ENCODE results near the gene RPS6KA2. TPM values are rescaled to one million over a fixed set of nuclear protein-coding genes. Genes with fewer than 3 reads are reported as not detected.

The RPS6KA2 gene
- total RNA-seq, 2 donors from 2014 or later: 78.6 to 131 TPM

DNA sequence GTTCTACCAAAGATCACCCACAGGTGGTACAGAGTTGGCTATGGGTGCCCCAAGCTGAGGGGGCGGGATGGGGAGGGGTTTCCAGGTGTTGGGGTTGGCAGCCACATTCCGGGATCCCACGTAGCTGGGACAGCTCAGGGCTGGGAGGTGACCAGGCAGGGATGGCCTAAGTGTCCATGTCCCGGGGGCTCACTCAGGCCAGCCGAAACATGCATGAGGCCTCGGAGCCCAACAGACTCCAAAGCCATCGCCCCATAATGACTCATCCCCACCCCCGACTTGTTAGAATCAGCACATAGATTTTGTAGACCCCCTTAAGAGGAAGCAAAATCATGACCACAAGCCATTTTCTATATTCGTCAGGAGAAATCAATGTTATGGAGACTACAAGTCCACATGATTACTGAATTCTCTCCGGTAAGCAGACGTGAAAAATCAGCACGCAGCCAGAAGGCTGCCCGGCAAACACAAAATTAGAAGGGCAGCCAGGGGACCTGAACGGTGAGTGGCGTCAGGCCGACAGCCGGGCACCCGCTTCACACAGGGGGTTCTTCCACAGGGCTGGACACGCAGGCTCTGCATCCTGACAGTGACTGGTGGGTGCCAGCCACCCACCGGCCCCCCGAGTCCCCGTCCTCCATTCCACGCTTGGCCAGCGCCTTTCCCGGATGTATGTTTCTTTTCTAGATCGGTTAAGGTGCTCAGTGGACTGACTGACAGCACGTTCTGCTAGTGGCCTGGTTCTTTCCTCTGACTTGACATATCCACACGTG is 121.7 kb downstream of the RPS6KA2 start:
- Histone ChIP-seq H3K27ac (no peak overlapping the region), H3K27me3 (no peaks in the 10 kb centered on the region), H3K4me3 (no peak overlapping the region), H3K4me1 (no peaks in the 10 kb centered on the region), H3K9me3 (no peaks in the 10 kb centered on the region), H3K36me3 (peaks cover 45% of the 10 kb centered on the region)
- no peak for DNase-seq (ENCODE audit: low spot score)
- TF ChIP-seq, protein P1, sequence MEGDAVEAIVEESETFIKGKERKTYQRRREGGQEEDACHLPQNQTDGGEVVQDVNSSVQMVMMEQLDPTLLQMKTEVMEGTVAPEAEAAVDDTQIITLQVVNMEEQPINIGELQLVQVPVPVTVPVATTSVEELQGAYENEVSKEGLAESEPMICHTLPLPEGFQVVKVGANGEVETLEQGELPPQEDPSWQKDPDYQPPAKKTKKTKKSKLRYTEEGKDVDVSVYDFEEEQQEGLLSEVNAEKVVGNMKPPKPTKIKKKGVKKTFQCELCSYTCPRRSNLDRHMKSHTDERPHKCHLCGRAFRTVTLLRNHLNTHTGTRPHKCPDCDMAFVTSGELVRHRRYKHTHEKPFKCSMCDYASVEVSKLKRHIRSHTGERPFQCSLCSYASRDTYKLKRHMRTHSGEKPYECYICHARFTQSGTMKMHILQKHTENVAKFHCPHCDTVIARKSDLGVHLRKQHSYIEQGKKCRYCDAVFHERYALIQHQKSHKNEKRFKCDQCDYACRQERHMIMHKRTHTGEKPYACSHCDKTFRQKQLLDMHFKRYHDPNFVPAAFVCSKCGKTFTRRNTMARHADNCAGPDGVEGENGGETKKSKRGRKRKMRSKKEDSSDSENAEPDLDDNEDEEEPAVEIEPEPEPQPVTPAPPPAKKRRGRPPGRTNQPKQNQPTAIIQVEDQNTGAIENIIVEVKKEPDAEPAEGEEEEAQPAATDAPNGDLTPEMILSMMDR (IDR thresholded peaks at IDR 0.05): no peak

DNA sequence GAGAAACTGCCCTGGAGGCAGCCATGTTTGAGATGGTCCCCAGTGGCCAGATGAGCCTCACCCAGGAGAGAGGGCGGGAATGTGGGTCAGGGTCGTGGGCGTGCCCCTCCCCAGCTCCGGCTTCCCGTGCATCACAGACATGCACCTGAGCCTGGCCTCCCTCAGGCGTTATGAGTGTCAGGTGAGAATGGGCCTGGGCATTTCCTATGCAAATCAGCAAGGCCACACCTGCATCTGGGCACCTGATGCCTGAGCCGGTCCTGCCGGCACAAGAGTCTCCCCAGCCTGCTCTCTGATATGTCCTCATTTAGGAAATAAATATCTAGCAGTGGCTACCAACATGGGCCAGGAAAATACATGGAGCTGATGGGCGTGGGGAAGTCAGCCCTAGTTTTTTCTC is 123.0 kb downstream of the RPS6KA2 start:
- no peak for DNase-seq (ENCODE audit: low spot score)
- Histone ChIP-seq H3K36me3 (peaks cover 35% of the 10 kb centered on the region), H3K9me3 (no peaks in the 10 kb centered on the region), H3K27me3 (no peaks in the 10 kb centered on the region), H3K4me3 (no peak overlapping the region), H3K27ac (no peak overlapping the region), H3K4me1 (no peaks in the 10 kb centered on the region)
- TF ChIP-seq, protein P1 (IDR thresholded peaks at IDR 0.05): no peak

DNA sequence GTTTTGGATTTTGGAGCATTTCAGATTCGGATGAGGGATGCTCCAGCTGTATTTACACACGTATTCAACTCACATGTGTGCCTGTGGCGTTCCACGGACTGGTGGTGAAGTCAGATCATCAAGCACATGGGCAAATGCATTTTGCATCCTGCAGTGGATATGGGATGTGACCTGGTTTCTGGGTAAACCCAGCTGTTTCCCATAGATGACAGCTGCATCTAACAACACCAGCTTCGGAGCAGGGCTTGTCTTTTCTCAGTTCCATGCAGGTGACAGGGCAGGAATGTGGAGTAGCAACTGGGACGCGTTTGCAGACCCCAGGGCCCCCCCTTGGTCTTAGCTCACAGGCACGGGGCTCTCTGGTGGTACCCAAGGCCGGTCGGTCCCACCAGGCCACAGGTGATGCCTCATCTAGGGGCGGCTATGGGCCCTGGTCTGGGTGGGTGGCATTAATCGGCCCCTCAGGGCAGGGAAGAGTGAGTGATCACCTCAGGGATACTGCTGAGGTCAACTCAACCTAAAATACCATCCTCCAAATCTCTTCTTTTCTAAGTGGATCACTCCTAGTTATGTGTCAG is 123.8 kb downstream of the RPS6KA2 start:
- H3K27ac ChIP-seq: no peak overlapping the region
- no peak for DNase-seq (ENCODE audit: low spot score)
- peaks cover 26% of the 10 kb centered on the region for H3K36me3 ChIP-seq
- H3K9me3 ChIP-seq: no peaks in the 10 kb centered on the region
- no peak overlapping the region for H3K4me3 ChIP-seq
- no peaks in the 10 kb centered on the region for H3K27me3 ChIP-seq
- H3K4me1 ChIP-seq: no peaks in the 10 kb centered on the region
- TF ChIP-seq, protein P1 (IDR thresholded peaks at IDR 0.05): no peak

DNA sequence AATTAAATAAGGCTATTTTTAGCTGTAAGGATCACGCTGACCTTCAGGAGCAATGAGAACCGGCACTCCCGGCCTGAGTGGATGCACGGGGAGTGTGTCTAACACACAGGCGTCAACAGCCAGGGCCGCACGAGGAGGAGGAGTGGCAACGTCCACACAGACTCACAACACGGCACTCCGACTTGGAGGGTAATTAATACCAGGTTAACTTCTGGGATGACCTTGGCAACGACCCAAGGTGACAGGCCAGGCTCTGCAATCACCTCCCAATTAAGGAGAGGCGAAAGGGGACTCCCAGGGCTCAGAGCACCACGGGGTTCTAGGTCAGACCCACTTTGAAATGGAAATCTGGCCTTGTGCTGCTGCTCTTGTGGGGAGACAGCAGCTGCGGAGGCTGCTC is 124.6 kb downstream of the RPS6KA2 start:
- Histone ChIP-seq H3K9me3 (no peaks in the 10 kb centered on the region), H3K36me3 (peaks cover 23% of the 10 kb centered on the region), H3K4me3 (no peak overlapping the region), H3K27me3 (no peaks in the 10 kb centered on the region), H3K4me1 (no peaks in the 10 kb centered on the region), H3K27ac (no peak overlapping the region)
- TF ChIP-seq, protein P1 (IDR thresholded peaks at IDR 0.05): no peak
- no peak for DNase-seq (ENCODE audit: low spot score)

DNA sequence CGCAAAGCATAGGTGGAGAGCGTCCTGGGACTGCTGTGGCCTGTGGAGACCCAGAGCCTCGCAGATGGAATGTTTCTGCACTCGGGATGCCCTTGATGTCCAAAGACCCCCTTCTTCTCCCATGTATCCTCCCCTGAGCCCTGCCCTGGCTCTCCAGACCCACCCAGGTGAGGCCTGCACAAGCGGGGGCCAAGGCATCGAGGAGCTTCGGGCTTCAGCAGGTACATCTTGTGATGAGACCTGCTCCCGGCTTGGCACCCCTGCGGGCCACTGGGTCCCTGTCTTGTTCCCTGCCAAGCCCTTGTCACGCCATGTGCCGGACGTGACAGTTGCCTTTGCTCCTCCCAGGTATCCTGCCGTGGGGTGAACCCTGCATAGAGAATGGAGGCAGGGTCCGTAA is 125.8 kb downstream of the RPS6KA2 start:
- Histone ChIP-seq H3K4me1 (no peaks in the 10 kb centered on the region), H3K27ac (no peak overlapping the region), H3K9me3 (no peaks in the 10 kb centered on the region), H3K4me3 (no peak overlapping the region), H3K36me3 (peaks cover 18% of the 10 kb centered on the region), H3K27me3 (no peaks in the 10 kb centered on the region)
- TF ChIP-seq, protein P1 (IDR thresholded peaks at IDR 0.05): no peak
- DNase-seq (ENCODE audit: low spot score): no peak

Data from right atrium auricular region (tissue), 2 donors.